ENCODE results near the gene BUD13.
"Not testable (repeated sequence)": the region's sequence is repeated elsewhere in the genome, so short reads cannot be mapped to it uniquely, and the experiment has no call there.

Gene BUD13, protein sequence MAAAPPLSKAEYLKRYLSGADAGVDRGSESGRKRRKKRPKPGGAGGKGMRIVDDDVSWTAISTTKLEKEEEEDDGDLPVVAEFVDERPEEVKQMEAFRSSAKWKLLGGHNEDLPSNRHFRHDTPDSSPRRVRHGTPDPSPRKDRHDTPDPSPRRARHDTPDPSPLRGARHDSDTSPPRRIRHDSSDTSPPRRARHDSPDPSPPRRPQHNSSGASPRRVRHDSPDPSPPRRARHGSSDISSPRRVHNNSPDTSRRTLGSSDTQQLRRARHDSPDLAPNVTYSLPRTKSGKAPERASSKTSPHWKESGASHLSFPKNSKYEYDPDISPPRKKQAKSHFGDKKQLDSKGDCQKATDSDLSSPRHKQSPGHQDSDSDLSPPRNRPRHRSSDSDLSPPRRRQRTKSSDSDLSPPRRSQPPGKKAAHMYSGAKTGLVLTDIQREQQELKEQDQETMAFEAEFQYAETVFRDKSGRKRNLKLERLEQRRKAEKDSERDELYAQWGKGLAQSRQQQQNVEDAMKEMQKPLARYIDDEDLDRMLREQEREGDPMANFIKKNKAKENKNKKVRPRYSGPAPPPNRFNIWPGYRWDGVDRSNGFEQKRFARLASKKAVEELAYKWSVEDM

GRCh38 chr11:116772443-116773202, at the start of gene BUD13:
Gene BUD13, minus strand, starts transcription at chr11:116772987. Its CDS starts 23 bp downstream, at chr11:116772964.
- peak; percentile 94 for DNase-seq

DNA sequence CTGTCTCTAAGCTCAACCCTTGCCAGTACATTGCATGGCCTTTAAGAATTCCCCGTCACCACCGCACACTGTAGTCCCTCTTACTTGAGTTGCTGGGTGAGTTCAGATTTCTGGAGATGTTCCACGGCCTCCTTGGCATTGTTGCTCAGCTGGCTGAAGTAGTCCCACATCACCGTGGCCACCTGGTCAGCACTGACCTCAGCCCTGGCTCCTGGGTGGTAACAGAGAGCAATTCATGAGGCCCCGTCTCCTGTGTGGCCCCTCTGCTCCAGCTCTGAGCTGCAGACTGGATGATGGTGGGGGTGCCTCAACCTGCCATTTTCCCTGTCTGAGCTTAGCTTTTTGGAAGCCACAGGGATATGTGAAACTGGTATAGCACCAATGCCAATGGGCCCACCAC, 49.8 kb upstream of the BUD13 start:
- no peak for DNase-seq

GRCh38 chr11:116821050-116821918, 48.5 kb upstream of the BUD13 start:
- DNase-seq: no peak

GRCh38 chr11:116819049-116819448, 46.3 kb upstream of the BUD13 start:
- DNase-seq: no peak

DNA sequence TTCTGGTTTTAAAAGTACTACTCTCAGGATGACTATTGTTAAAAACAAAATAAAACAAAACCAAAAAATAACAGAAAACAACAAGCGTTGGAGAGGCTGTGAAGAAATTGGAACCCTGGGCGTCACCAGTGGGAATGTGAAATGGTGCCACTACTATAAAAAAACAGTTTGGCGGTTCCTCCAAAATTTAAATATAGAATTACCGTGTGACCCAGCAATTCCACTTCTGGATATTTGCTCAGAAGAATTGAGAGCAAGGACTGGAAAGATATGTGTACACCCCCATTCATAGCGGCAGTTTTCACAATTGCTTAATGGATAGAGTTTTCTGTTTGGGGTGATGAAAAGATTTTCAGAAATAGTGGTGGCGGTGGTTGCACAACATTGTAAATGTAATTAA, 41.7 kb upstream of the BUD13 start:
- DNase-seq: no peak

GRCh38 chr11:116813781-116814471, 41.1 kb upstream of the BUD13 start:
- no peak for DNase-seq

GRCh38 chr11:116813170-116813569, 40.4 kb upstream of the BUD13 start:
- no peak for DNase-seq

GRCh38 chr11:116812109-116812508, 39.3 kb upstream of the BUD13 start:
- DNase-seq: no peak

DNA sequence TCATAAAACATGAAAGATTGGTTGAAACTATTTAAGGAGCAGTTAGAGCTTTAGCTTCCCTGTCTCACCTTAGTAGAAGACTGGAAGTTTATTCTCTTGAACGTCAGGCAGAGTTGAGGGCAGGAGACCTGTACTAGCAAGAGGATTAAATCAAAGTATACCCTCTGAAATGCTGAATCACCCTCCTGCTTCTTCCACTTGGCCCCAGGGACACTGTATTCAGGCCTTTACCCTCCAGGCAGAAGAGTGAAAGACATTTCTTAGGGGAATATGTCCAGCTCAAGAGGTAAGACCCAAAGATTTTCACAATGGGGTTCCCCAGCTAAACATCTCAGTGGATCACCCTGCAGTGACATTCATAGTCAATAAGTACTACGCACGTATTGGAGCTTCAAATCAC, 38.4 kb upstream of the BUD13 start:
- DNase-seq: no peak

GRCh38 chr11:116808262-116809175, 35.7 kb upstream of the BUD13 start:
- DNase-seq: no peak

DNA sequence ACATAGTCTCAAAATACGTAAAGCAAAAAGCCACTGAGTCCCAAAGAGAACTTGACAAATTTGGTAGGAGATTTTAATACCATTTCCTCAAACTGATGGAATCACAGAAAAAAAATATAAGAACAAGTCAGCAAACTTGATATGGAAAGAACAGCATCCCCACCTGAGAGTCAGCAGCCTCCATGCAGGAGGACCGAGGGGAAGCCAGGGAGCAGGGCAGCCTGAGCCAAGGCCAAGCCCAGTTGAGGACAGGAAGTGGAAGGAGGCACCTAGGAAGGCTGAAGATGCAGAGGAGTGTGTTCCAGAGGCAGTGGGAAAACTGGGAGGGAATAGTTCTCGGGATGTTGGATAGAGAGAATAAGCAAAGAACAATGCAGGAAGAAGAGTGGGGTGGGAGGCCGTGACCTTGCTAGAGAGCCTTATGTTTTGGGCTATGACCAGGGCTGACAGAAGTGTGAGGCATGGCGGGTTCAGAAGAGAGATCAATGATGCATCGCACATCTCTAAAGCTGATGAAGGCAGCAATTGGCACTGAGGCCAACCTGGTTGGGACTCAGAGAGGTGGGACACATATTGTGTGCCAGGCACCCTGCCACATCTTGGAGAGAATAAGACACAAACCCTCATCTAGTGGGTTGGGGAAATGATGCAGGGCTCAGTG, 34.9 kb upstream of the BUD13 start:
- DNase-seq: no peak

- no peak for DNase-seq
Measured at GRCh38 chr11:116804001-116804400, 31.2 kb upstream of the BUD13 start.

DNA sequence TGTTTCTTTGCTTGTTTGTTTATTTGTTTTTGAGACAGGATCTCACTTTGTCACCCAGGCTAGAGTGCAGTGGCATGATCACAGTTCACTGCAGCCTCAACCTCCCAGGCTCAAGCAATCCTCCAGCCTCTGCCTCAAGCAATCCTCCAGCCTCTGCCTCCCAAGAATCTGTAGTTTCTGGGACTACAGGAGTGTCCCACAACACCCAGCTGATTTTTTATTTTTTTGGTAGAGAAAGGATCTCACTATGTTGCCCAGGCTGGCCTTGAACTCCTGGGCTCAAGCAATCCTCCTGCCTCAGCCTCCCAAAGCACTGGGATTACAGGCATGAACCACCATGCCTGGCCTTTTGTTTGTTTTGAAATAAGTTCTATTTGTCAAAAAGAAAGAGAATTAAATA, 28.9 kb upstream of the BUD13 start:
- not testable (repeated sequence) for DNase-seq

- no peak for DNase-seq
Measured at GRCh38 chr11:116800610-116801009, 27.8 kb upstream of the BUD13 start.

GRCh38 chr11:116798368-116798767, 25.6 kb upstream of the BUD13 start:
- no peak for DNase-seq

- DNase-seq: no peak
Measured at GRCh38 chr11:116797816-116798215, 25.0 kb upstream of the BUD13 start.

DNA sequence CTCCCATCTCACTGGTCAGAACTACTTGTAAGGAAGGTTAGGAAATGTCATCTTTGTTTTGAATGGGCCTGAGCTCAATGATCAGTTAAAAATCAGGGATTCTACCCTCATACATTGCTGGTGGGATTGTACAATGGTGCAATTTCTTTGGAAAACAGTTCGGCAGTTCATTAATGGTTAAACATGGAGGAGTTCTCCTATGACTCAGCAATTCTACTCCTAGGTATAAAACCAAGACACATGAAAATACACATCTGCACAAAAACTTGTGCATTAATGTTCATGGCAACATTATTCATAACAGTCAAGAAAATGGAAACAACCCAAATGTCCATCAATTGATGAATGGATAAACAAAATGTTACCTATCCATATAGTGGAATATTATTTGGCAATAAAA, 23.8 kb upstream of the BUD13 start:
- no peak for DNase-seq

DNA sequence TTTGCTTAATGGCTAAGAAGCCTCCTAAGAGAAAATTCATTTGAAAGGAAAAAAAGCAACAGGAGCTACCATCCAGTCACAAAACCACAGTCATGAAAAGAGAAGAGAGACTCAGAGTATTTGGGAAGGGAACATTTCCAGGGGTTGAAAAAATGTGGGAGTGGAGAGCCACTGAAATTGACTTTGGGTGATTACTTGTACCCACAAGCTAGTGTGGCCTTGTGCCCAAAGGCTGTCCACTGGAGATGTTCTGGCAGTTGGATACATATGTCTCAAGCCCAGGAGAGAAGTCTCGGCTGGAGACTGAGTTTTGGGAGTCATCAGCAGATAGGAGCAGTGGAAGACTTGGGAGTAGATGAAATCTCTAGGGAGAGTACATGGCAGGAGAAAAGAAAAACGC, 22.1 kb upstream of the BUD13 start:
- DNase-seq: no peak

GRCh38 chr11:116793772-116794097, 20.9 kb upstream of the BUD13 start:
- DNase-seq: no peak
